Left ventricle myocardium superior (tissue), 1 donor: Measurements from ENCODE around the gene WWOX. TPM values are rescaled to one million over a fixed set of nuclear protein-coding genes. Genes with fewer than 3 reads are reported as not detected.

Source experiments
- ATAC-seq: fragments of 200-7000 bp; cut with Tn5 transposase; one replicate; pipeline ENCODE4 v1.9.1; 2020; ENCODE audit warnings: mild to moderate bottlenecking, moderate library complexity
- DNase-seq: peaks from one replicate; pipeline ENCODE4 v3.0.0-alpha.2; 2020
- intact Hi-C: fragments of 100-400 bp; cut with micrococcal nuclease; formaldehyde crosslinking; loops from one replicate; pipeline ENCODE4 v1.11.0; 2022
- total RNA-seq: library from RNA; stranded (reverse); fragmentation: NEBNext Ultra II Directional; extraction: Animal tissue kit (Norgen Biotek cat#: 25700); gene quantifications from one replicate; pipeline ENCODE4 v1.2.1, GENCODE V29; 2021
- donor health status: DM: no; HTN: yes; CAD: no; lungs with severe emphysema.

WWOX gene
- total RNA-seq, 1 donor from 2014 or later: 12.8 TPM

GRCh38 chr16:78399384-78399783 lies 299.9 kb downstream of the WWOX start:
- DNase-seq (no peak), ATAC-seq (no peak)
- intact Hi-C loops: no loop called here

GRCh38 chr16:78402833-78403232 lies 303.4 kb downstream of the WWOX start:
- intact Hi-C loops: no loop called here
- ATAC-seq: no peak
- DNase-seq: no peak

GRCh38 chr16:78405040-78405439 lies 305.6 kb downstream of the WWOX start:
- intact Hi-C loops: no loop called here
- DNase-seq: no peak
- no peak for ATAC-seq

- no peak for DNase-seq
- ATAC-seq: no peak
- intact Hi-C loops: no loop called here
These were observed 306.4 kb downstream of the WWOX start for GRCh38 chr16:78405833-78406232.

- intact Hi-C loops: no loop called here
- ATAC-seq: peak; percentile 70
These were observed 307.7 kb downstream of the WWOX start for GRCh38 chr16:78407191-78407590.

GRCh38 chr16:78413651-78414050 lies 314.2 kb downstream of the WWOX start:
- ATAC-seq: no peak
- intact Hi-C loops: no loop called here
- DNase-seq: no peak

More at GRCh38 chr16:78407191-78407590, 307.7 kb downstream of the WWOX start:
- DNase-seq: no peak

GRCh38 chr16:78415013-78415412 lies 315.6 kb downstream of the WWOX start:
- intact Hi-C loops: no loop called here
- no peak for ATAC-seq

GRCh38 chr16:78415669-78416068 lies 316.2 kb downstream of the WWOX start:
- intact Hi-C loops: no loop called here
- ATAC-seq (no peak), DNase-seq (no peak)

More at GRCh38 chr16:78415013-78415412, 315.6 kb downstream of the WWOX start:
- DNase-seq: no peak

GRCh38 chr16:78416400-78416799 lies 316.9 kb downstream of the WWOX start:
- ATAC-seq: no peak
- no peak for DNase-seq
- intact Hi-C loops: no loop called here

- intact Hi-C loops: no loop called here
- DNase-seq (no peak), ATAC-seq (no peak)
These were observed 321.8 kb downstream of the WWOX start for GRCh38 chr16:78421181-78421708.

GRCh38 chr16:78425281-78425680 lies 325.8 kb downstream of the WWOX start:
- DNase-seq: no peak
- ATAC-seq: no peak
- intact Hi-C loops: no loop called here

GRCh38 chr16:78425891-78426510 lies 326.5 kb downstream of the WWOX start:
- DNase-seq: no peak
- ATAC-seq: no peak
- intact Hi-C loops: no loop called here

GRCh38 chr16:78428193-78428592 lies 328.7 kb downstream of the WWOX start:
- intact Hi-C loops: no loop called here
- ATAC-seq (no peak), DNase-seq (no peak)

GRCh38 chr16:78430281-78430680 lies 330.8 kb downstream of the WWOX start:
- no peak for DNase-seq
- no peak for ATAC-seq
- intact Hi-C loops: no loop called here

GRCh38 chr16:78431004-78431670 lies 331.7 kb downstream of the WWOX start:
- no peak for DNase-seq
- ATAC-seq: no peak
- intact Hi-C loops: no loop called here

GRCh38 chr16:78431701-78432100 lies 332.2 kb downstream of the WWOX start:
- ATAC-seq (no peak), DNase-seq (no peak)
- intact Hi-C loops: no loop called here

GRCh38 chr16:78432451-78432850 lies 333.0 kb downstream of the WWOX start:
- DNase-seq (no peak), ATAC-seq (no peak)
- intact Hi-C loops: no loop called here

- intact Hi-C loops: no loop called here
- ATAC-seq (no peak), DNase-seq (no peak)
These were observed 333.7 kb downstream of the WWOX start for GRCh38 chr16:78433116-78433515.

- no peak for ATAC-seq
- intact Hi-C loops: no loop called here
- no peak for DNase-seq
These were observed 334.9 kb downstream of the WWOX start for GRCh38 chr16:78434401-78434800.

- intact Hi-C loops: no loop called here
- no peak for DNase-seq
- ATAC-seq: no peak
These were observed 335.8 kb downstream of the WWOX start for GRCh38 chr16:78435260-78435659.

GRCh38 chr16:78436023-78436422 lies 336.6 kb downstream of the WWOX start:
- DNase-seq: no peak
- intact Hi-C loops: no loop called here
- no peak for ATAC-seq
